Fibroblast of skin of left biceps (primary cell): ENCODE data around the gene SORBS1.

Experiments
- DNase-seq, 2 experiments: peaks; one replicate each; pipeline ENCODE4 v3.0.0-alpha.2; 2013; ENCODE audit warnings: low read depth in 2 of 2

Gene SORBS1

GRCh38 chr10:95391581-95392216 lies 169.5 kb downstream of the SORBS1 start:
- DNase-seq, result peak in 1 of 2 experiments; percentile 5

GRCh38 chr10:95391164-95391563 lies 170.0 kb downstream of the SORBS1 start:
- DNase-seq, result no peak

- no peak for DNase-seq
Measured at GRCh38 chr10:95389982-95390381, 171.2 kb downstream of the SORBS1 start.

GRCh38 chr10:95389176-95389575 lies 172.0 kb downstream of the SORBS1 start:
- DNase-seq, result no peak

GRCh38 chr10:95388539-95388938 lies 172.6 kb downstream of the SORBS1 start:
- no peak for DNase-seq

GRCh38 chr10:95388109-95388471 lies 173.1 kb downstream of the SORBS1 start:
- no peak for DNase-seq

GRCh38 chr10:95384011-95384704 lies 177.0 kb downstream of the SORBS1 start:
- DNase-seq, result no peak

- DNase-seq, result no peak
Measured at GRCh38 chr10:95382596-95382995, 178.6 kb downstream of the SORBS1 start.

GRCh38 chr10:95382174-95382573 lies 179.0 kb downstream of the SORBS1 start:
- DNase-seq, result no peak

- no peak for DNase-seq
Measured at GRCh38 chr10:95377950-95378349, 183.2 kb downstream of the SORBS1 start.

GRCh38 chr10:95375418-95375817 lies 185.8 kb downstream of the SORBS1 start:
- DNase-seq, result no peak

GRCh38 chr10:95374597-95375209 lies 186.5 kb downstream of the SORBS1 start:
- DNase-seq, result peak in 1 of 2 experiments; percentile 20

GRCh38 chr10:95373660-95374059 lies 187.5 kb downstream of the SORBS1 start:
- DNase-seq, result no peak

GRCh38 chr10:95364342-95364741 lies 196.8 kb downstream of the SORBS1 start:
- no peak for DNase-seq

GRCh38 chr10:95363303-95363912 lies 197.8 kb downstream of the SORBS1 start:
- peak; percentile 29 to 35 for DNase-seq

GRCh38 chr10:95360122-95360714 lies 201.0 kb downstream of the SORBS1 start:
- DNase-seq, result no peak

GRCh38 chr10:95359466-95359865 lies 201.7 kb downstream of the SORBS1 start:
- DNase-seq, result no peak

- DNase-seq, result no peak
Measured at GRCh38 chr10:95356190-95356955, 204.8 kb downstream of the SORBS1 start.

- no peak for DNase-seq
Measured at GRCh38 chr10:95355301-95355700, 205.9 kb downstream of the SORBS1 start.

- no peak for DNase-seq
Measured at GRCh38 chr10:95354110-95354509, 207.1 kb downstream of the SORBS1 start.

- DNase-seq, result no peak
Measured at GRCh38 chr10:95353123-95353522, 208.0 kb downstream of the SORBS1 start.

GRCh38 chr10:95352684-95353083 lies 208.5 kb downstream of the SORBS1 start:
- DNase-seq, result no peak
